SIG-M5 treated with dmso at 0.1 percent for 504 hours (cell line): ENCODE results near the gene ZNF514.
"Not testable (repeated sequence)": the region's sequence is repeated elsewhere in the genome, so short reads cannot be mapped to it uniquely, and the experiment has no call there.

Experiments
- DNase-seq: peaks from one replicate; lab custom pipeline; 2025; ENCODE audit not compliant: unreplicated experiment; lab: John Stamatoyannopoulos, UW

Gene ZNF514

DNA sequence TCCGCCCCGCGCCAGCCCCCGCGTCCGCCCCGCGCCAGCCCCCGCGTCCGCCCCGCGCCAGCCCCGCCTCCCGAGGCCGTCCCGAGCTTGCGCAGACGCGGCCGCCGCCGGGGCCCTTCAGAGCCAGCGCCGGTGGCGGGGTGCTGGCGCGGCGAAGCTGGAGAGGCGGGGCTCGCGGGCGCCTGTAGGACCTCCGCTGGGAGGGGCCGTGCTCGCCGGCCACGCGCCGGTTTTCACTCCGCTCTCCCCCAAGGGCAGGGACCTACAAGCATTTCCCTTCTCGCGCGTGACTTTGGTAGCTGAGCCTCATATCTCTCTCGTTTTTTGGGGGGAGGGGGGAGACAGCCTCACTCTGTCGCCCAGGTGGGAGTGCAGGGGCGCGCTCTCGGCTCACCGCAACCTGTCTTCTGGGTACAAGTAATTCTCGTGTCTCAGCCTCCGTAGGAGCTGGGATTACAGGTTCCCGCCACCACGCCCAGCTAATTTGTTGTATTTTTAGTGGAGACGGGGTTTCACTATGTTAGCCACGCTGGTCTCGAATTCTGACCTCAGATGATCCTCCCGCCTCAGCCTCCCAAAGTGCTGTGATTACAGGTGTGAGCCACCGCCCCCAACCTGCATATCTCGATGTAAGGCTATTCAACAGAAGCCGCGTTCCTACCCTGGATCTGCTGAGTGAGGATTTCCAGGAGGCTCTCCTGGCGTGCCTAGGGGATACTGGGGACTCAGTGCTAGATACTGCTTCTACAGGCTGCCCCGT is at the start of gene ZNF514:
Gene ZNF514, minus strand, starts transcription at position 159 of the 760 bp plus-strand sequence. CDS start 6,595 bp downstream, outside the sequence.
- peak; percentile 10 for DNase-seq

DNA sequence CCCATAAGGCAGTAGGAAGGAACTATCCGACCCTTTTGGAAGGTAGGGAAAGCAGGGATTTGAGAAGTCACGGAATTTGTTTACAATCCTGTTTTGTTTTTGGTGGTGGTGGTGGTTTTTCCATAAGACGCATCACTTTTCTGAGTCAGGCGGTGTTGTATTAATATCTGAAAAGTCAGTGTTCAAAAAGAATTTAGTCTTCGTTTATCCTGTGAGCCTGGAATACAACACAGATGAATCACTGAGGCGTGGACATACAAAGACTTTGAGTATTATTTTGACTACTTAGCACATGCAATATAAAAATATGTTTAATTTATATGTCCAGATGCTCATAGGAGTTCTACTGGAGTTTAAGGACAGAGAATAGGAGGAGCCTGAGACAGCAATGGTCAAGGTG is 48.5 kb upstream of the ZNF514 start:
- no peak for DNase-seq

DNA sequence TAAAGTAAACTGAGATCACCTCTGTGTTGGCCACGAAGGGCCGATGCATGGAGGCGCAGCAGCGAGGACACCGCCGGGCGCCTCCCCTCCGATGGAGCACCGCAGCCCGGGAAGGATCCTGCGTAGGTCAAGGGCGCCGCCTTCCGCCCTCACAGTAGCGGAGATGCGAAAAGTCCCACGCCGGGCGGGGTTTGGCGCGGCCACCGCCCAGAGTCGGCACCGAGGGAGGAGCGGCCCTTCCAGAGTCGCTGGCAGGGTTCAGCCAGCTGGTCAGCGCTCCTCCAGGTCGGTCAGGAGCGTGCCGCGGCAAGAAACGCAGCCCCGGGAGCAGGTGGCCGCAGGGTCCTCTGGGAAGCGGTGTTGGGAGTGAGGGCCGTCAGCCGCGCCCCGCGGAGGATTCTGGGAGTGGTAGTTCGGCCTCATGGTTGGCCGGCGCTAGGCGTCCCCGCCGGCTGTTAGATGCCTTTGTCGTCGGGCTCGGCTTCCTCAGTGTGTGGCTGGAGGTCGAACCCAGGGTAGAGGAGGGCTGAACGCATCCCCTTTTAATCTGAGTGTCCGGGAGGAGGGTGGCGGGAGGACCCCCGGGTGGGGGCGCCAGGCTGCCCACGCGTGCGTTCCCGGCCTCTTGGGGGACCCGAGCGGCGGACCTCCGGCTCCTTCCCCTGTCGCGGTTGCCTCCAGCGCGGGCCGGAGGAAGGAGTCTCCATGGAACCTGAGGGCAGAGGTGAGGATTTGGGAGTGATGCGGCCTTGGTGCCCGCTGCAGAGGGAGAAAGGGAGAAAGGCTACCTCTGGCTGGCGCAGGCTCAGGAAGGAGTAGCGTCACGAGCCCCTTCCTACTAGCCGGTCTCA is 47.7 kb upstream of the ZNF514 start, which contains the start of gene ZNF892:
Gene ZNF892, plus strand, starts transcription at position 411 of the 851 bp plus-strand sequence. Its CDS starts 295 bp downstream, at position 706.
- DNase-seq: peak; percentile 64

DNA sequence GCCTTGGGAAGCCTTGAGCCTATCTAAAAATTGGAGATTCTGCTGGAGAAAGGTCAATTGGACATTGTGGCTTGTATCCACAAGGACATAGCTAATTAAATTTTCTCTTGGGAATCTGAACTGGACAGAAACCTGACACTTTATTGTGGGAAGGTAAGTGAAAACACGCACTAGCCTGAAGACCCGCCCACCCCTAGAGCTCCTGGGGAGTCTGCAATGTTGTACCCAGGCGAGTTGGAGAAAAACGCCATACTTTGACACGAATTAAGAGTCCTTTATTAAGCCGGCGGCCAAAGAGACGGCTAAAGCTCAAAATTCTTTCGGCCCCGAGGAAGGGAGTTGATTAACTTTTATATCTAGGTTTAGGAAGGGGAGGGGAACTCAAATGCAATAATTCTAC is 46.4 kb upstream of the ZNF514 start:
- no peak for DNase-seq

DNA sequence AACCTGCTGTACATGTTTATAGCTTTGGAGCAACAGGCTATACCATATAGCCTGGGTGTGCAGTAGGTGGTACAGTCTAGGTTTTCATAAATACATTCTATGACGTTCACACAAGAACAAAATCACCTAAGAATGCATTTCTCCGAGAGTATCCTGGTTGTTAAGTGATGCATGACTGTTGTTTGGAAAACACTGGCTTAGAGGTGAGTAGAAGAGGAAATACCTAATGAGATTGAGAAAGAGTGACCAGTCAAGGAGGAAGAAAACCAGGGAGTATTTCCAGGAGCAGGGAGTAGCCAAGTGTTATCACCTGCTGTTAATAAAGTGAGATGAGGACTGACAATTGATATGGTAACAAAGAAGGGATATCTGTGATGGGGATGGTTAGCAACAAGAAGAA is 44.7 kb upstream of the ZNF514 start:
- no peak for DNase-seq

DNA sequence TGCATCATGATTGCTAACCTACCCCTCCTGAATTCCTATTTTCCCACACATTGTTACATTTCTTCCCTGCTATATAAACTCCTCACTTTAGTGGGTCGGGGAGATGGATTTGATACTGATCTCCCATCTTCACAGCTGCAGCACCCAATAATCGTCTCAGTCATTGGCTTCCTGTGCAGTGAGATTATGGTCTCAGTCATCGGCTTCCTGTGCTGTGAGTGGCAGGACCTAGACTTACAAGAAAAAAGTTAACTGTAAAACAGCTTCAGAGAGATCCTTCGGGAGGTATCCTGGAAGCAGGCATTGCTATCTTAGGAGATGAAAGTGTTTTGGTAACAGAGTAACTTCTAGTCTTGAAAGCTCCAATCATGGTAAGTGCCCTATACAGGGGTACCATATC is 44.3 kb upstream of the ZNF514 start:
- DNase-seq: no peak

DNA sequence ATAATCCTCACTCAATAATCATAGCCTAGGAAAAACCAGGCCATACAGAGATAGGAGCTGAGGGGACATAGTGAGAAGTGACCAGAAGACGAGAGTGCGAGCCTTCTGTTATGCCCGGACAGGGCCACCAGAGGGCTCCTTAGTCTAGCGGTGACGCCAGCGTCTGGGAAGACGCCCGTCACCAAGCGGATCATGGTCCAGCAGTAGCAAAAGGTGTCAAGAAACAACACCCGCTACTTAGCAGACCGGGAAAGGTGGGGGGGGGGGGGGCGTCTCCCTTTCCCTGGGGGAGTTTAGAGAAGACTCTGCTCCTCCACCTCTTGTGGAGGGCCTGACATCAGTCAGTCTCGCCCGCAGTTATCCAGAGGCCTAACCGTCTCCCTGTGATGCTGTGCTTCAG is 33.3 kb upstream of the ZNF514 start:
- not testable (repeated sequence) for DNase-seq

DNA sequence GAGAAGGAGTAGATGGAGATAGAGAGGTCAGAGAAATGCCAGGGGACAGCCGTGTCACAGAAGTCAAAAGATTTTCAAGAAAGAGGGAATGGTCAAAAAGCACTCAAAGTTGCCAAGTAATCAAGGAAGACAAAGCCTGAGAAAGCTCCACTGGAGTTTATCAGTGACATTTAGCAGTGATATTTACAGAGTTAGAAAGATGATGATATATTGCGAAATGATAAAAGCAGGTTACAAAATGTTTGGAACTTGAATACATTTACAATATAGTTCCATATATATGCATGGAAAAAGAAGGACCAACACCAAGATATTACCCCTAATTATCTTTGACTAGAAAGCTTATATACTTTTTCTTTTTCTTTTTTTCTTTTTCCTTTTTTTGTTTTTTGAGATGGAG is 26.3 kb upstream of the ZNF514 start:
- DNase-seq: no peak

DNA sequence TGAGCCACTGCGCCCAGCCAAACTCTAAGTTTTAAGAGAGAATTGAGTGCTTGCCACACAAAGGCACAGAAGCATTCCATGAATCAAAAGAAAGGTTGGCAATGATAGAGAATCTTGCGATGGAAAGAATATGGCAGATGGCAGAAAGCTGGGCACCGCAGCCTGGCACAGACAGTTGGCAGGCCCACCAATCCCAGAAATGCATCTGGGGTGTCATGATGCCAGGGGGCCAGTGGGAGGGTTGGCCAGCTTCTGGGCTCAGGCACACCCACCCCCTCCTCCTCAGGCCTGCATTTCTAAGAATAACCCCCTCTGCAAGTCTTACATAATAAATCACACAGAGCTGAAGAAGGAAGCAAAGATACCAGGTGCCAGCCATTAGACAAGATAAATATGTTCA is 25.5 kb upstream of the ZNF514 start:
- no peak for DNase-seq

DNA sequence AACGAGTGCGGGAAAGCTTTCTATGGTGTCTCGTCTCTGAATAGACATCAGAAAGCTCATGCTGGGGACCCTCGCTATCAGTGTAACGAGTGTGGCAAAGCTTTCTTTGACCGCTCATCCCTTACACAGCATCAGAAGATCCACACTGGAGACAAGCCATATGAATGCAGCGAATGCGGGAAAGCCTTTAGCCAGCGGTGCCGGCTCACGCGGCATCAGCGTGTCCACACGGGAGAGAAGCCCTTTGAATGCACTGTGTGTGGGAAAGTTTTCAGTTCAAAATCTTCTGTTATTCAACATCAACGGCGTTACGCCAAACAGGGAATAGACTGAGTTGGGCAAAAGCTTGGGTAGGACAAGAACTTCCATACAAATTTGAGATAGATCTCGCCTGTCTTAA is 22.1 kb upstream of the ZNF514 start:
- DNase-seq: no peak

DNA sequence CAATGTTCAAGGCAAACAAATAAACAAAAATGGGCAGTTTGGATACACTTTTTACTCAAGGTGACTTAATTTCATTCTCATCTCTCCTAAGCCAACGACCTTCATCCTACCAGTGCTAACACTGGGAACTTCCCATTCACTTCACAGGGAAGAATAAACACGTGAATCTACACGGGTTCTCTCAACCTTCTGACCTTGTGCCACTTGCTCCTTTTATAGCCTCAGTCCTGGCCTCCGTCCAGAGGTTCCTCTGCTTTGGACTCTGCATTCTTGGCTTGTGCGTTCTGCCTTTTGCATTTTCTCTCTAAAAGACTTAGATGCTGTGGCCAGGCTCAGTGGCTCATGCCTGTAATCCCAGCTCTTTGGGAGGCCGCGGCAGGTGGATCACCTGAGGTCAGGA is 19.8 kb upstream of the ZNF514 start:
- DNase-seq: no peak

DNA sequence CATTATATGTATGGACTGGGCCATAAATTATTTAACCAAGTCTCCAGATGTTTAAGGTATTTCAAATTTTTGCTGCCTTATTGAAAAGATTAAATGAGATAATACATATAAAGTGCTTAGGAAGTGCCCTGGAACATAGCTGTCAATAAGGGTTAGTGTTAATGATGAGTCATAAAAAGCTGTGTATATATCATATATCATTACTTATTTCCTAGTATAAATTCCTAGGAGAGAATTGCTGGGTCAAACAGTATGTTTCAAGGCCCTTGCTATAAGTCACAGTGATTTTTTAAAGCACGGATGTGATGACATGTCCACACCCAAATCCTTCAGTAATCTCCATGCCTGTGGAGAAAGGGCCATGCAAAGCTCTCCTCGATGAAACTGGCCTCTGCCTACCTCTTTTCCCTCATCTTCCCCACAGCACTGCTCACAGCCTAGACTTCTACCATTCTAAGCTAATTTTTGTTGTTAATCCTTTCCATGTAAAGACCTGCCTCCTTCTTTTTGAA is 14.4 kb upstream of the ZNF514 start:
- DNase-seq: no peak

DNA sequence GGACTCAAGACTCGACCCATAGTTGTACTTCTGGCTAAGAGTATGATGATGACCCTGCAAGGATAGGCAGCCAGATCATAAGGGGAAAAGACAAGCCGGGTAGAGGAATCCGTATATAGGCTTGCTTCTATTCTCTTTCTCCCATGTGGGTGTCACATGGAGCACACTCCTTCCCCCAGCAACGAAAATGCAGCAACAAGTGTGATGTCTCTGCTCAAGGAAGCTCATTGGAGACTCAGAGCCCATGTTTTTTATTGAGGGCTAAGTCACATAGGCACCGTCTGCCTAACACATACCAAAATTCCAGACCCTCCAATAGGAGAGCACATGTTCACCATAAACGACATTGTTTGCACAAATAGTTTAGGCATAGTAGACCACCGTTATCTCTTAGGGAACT is 12.3 kb upstream of the ZNF514 start:
- no peak for DNase-seq

DNA sequence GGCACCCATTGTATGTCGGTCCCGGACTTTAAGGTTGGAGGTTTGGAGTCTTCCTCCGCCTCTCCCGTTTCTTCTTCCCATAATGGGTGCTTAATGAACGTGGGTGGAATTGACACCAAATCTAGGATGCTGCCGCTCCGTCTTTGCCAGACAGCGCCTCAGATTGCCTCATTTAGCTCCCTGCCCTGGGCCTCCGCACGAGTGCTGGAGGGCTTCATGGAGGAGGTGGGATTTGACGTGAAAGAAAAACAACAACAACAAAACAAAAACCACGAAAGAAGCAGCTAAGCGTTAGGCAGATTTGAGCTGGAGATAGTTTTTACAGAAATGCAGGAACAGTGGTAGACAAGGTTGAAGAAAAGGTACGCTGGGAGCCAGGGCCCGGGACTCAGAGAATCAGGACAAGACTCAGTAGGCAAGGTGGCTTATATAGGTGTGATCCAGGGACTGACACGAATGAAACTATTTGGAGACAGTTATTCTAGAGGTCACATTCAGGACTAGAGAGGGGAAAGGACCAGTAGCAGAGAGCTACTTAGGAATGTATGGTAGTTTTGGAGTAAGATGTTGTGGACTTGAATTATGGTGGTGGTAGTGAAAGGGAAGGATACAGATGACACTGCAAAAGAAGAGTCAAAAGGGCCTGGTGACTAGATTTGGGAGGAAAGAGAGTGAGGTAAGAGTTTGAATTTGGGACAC is 6.6 kb upstream of the ZNF514 start:
- peak; percentile 49 for DNase-seq

DNA sequence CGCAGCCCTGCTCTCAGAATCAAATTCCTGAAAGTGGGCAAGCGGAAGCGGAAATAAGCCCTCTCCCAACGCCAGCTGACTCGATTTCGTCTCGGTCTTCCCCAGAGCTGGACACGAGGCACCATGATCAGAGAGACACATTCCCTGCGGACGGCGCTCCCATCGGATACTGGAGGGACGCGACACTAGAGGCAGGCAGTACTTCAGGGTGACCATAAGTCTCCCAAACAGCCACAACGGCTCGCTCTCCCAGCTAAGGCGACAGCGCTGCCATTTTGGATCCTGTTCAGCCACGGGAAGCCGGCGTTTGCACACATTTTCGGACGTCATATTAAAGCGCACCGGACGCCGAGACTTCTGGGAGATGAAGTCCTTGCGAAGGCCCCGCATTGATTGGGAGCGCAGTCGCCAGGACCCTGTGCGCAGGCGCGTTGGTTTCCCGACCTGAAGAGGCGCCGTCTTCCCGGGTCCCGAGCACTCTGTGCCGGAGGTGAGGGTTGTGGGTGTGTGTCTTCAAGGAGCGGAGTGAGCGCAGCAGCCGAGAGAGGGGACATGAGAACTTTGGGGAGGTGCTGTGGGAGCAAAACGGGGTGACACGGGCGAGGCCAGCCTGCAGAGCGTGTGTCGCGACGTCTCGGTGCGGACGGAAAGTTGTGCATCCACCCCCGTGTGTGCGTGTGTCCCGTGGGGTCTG is 5.9 kb upstream of the ZNF514 start, which contains the start of gene ZNF2:
Gene ZNF2, plus strand, starts transcription at position 439 of the 694 bp plus-strand sequence. CDS start 10,418 bp downstream, outside the sequence.
- peak; percentile 97 for DNase-seq

DNA sequence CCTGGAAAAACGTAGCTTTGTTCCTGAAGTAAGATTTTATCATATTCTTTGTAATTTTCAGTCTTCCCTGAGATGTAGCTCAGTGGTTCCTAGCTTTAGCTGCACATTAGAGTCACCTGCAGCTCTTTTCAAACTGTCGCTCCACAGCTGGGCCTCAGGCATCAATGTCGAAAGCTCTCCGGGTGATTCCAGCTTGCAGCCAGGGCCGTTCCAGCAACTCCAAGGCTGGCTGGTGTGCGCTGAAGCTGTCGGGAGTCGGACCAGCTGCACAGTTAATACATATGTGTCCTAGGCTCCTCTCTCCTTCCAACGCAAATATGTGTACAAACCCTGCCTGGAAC is 5.4 kb upstream of the ZNF514 start:
- DNase-seq: no peak

DNA sequence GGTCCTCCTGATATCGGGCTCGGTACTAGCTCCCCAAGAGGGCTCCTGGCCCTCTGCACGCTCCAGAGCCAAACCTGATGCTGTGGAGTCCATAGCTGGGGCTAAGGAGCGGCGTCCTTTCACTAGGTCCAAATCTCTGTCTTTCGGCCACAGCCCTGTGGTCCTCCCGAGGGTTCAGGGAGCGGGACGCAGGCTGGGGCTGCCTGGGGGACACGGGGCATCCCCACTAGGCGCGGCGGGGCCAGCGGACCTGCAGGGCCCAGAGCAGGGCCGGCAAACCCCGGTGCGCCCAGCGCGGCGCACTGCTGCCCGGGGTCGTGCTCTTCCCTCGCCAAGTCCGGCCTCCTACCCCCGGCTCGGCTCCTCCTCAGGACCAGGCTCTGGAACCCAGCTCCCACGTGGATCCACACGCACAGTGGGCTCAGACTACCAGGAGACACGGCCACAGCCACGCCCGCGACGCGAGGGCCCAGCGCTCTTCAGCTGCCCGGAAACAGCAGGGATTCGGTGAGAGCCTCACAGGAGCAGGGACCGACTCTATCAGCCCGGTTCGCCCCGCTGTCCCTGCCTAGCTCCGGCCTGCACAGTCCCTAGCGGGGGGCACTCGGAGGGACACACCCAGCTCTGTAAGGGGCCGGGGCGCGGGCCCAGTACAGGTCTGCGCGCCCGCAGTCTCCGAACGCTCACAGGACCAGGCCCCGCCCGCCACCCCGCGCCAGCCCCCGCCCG is 593 bp downstream of the ZNF514 start:
- no peak for DNase-seq

DNA sequence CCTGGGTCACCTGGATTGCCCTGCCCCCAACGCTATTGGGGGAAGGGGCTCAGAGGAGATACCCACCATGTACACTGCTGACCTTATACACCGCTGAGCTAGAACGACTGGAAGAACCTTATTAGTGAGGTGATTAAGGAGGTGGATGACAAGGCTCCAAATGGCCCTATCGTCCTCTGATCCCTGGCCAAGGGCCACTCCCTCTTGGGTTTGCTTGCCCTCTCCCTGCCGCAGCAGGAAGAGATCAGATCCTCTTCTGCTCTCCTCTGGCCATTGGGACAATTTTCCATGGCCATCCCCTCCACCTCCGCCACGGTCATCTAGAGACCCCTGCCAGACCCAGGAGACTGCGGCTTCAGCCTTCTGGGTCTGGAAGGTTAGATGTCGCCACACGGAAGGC is 1.2 kb downstream of the ZNF514 start:
- DNase-seq: no peak

DNA sequence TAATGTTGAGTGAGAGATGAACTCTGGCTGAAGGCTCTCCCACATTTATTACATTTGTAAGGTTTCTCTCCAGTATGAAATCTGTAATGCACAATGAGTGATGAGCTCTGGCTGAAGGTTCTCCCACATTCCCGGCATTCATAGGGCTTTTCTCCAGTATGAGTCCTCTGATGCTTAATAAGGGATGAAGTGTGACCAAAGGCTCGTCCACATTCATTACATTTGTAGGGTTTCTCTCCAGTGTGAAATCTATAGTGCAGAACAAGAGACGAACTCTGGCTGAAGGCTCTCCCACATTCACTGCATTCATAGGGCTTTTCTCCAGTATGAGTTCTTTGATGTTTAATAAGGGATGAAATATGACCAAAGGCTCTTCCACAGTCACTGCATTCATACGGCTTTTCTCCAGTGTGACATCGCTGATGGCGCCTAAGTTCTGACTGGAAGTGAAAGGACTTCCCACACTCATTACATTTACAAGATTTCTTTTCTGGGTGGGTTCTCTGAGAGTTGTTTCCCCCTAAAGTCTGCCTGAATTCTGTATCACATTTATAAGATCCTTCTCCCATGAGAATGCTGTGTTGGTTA is 10.2 kb downstream of the ZNF514 start:
- DNase-seq: no peak

DNA sequence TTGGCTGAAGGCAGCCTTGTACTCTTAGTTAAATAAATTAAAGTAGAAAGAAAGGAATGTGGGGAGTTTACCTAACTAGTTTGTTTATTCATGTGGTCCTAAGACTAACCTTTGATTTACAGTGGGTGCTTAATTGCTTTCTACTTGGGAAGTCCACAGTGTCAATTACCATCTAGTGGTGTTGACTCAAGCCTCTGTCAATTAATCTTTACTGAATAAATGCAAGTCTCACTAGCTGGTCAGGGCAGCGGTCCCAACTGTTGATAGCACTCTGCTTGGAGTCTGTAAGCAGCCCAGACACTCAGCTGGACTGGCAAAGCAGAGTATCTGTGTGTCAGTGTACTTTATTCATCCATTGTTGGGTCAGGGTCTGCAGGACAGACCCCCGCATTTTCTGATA is 15.8 kb downstream of the ZNF514 start:
- DNase-seq: no peak
